Measurements from ENCODE around the gene EXOC4. TPM values are rescaled to one million over a fixed set of nuclear protein-coding genes. Genes with fewer than 3 reads are reported as not detected.
"Not testable (repeated sequence)": the region's sequence is repeated elsewhere in the genome, so short reads cannot be mapped to it uniquely, and the experiment has no call there.

EXOC4 gene
- total RNA-seq, 1 donor from 2014 or later, result 84.0 TPM

GRCh38 chr7:133320891-133321290 lies 68.0 kb downstream of the EXOC4 start:
- Histone ChIP-seq H3K4me3 (ENCODE audit: low read depth, low read length) (no peak overlapping the region), H3K36me3 (ENCODE audit: control insufficient read depth, insufficient read depth, low read length) (peaks cover 2% of the 10 kb centered on the region), H3K27me3 (ENCODE audit: control insufficient read depth, insufficient read depth, low read length) (no peaks in the 10 kb centered on the region)
- TF ChIP-seq CTCF (IDR thresholded peaks at IDR 0.05; ENCODE audit: insufficient read depth, low read length, severe bottlenecking), result no peak
- FAIRE-seq (no peak), DNase-seq (ENCODE audit: low read depth) (no peak)

- not testable (repeated sequence) for H3K36me3 ChIP-seq (ENCODE audit: control insufficient read depth, insufficient read depth, low read length); H3K4me3 ChIP-seq (ENCODE audit: low read depth, low read length); H3K27me3 ChIP-seq (ENCODE audit: control insufficient read depth, insufficient read depth, low read length); FAIRE-seq; DNase-seq (ENCODE audit: low read depth)
Observed at GRCh38 chr7:133321366-133321765, 68.5 kb downstream of the EXOC4 start.

GRCh38 chr7:133326745-133327144 lies 73.9 kb downstream of the EXOC4 start:
- not testable (repeated sequence) for H3K4me3 ChIP-seq (ENCODE audit: low read depth, low read length); DNase-seq (ENCODE audit: low read depth); FAIRE-seq; H3K36me3 ChIP-seq (ENCODE audit: control insufficient read depth, insufficient read depth, low read length); H3K27me3 ChIP-seq (ENCODE audit: control insufficient read depth, insufficient read depth, low read length)

GRCh38 chr7:133328021-133328420 lies 75.1 kb downstream of the EXOC4 start:
- not testable (repeated sequence) for H3K27me3 ChIP-seq (ENCODE audit: control insufficient read depth, insufficient read depth, low read length); FAIRE-seq; H3K4me3 ChIP-seq (ENCODE audit: low read depth, low read length); DNase-seq (ENCODE audit: low read depth); H3K36me3 ChIP-seq (ENCODE audit: control insufficient read depth, insufficient read depth, low read length)

- Histone ChIP-seq H3K36me3 (ENCODE audit: control insufficient read depth, insufficient read depth, low read length) (no peaks in the 10 kb centered on the region), H3K27me3 (ENCODE audit: control insufficient read depth, insufficient read depth, low read length) (no peaks in the 10 kb centered on the region), H3K4me3 (ENCODE audit: low read depth, low read length) (no peak overlapping the region)
- FAIRE-seq (no peak), DNase-seq (ENCODE audit: low read depth) (no peak)
- TF ChIP-seq CTCF (IDR thresholded peaks at IDR 0.05; ENCODE audit: insufficient read depth, low read length, severe bottlenecking), result no peak
Observed at GRCh38 chr7:133330085-133330484, 77.2 kb downstream of the EXOC4 start.

GRCh38 chr7:133331861-133332260 lies 79.0 kb downstream of the EXOC4 start:
- no peaks in the 10 kb centered on the region for H3K27me3 ChIP-seq (ENCODE audit: control insufficient read depth, insufficient read depth, low read length)
- TF ChIP-seq CTCF (IDR thresholded peaks at IDR 0.05; ENCODE audit: insufficient read depth, low read length, severe bottlenecking), result no peak
- H3K36me3 ChIP-seq (ENCODE audit: control insufficient read depth, insufficient read depth, low read length), result no peaks in the 10 kb centered on the region
- FAIRE-seq (no peak), DNase-seq (ENCODE audit: low read depth) (no peak)
- no peak overlapping the region for H3K4me3 ChIP-seq (ENCODE audit: low read depth, low read length)

GRCh38 chr7:133339772-133340171 lies 86.9 kb downstream of the EXOC4 start:
- FAIRE-seq, result no peak
- TF ChIP-seq CTCF (IDR thresholded peaks at IDR 0.05; ENCODE audit: insufficient read depth, low read length, severe bottlenecking), result no peak
- Histone ChIP-seq H3K4me3 (ENCODE audit: low read depth, low read length) (no peak overlapping the region), H3K36me3 (ENCODE audit: control insufficient read depth, insufficient read depth, low read length) (no peaks in the 10 kb centered on the region), H3K27me3 (ENCODE audit: control insufficient read depth, insufficient read depth, low read length) (no peaks in the 10 kb centered on the region)
- DNase-seq (ENCODE audit: low read depth), result no peak
